GM18858 (cell line): ENCODE results near the gene TMPRSS2.
"Not testable (repeated sequence)": the region's sequence is repeated elsewhere in the genome, so short reads cannot be mapped to it uniquely, and the experiment has no call there.

ENCODE experiments used
- ATAC-seq: cut with Tn5 transposase; IDR thresholded peaks from one replicate; pipeline ENCODE4 v1.9.1; 2021; ENCODE audit not compliant: unreplicated experiment

The TMPRSS2 gene

DNA sequence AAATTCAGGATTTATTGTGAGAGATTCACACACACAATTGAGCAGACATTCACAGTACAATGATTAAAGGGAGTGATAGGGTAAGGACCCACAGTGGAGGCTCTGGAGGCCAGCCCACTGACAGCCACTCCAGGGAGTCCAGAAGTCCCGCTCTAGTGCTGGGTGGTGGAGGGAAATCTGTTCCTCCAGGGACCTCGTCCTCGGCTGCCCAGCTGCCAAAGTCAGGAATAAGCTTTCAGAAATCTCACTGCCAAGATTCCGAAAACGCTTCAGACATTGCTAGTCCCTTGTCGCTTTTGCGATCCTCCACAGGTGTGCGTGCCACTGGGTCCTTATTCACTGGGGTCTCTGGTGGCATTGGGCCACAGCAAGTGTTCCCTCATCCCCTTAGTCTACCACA, 79.6 kb downstream of the TMPRSS2 start:
- ATAC-seq, result no peak

DNA sequence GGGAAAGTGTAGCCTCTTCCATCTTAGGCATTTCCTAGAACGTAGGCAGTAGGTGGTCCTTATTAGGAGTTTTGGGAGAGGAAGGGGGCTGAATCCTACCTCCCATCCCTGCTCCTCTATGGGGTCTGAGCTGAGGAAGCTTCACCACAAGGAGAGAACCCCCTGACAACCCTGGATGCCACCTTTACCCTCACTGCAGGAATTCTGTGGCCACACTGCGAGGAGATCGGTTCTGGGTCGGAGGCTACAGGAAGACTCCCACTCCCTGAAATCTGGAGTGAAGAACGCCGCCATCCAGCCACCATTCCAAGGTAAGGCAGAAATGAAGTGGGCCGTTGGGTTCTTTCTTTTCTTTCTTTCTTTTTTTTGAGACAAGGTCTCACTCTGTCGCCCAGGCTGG, 80.4 kb downstream of the TMPRSS2 start:
- no peak for ATAC-seq

DNA sequence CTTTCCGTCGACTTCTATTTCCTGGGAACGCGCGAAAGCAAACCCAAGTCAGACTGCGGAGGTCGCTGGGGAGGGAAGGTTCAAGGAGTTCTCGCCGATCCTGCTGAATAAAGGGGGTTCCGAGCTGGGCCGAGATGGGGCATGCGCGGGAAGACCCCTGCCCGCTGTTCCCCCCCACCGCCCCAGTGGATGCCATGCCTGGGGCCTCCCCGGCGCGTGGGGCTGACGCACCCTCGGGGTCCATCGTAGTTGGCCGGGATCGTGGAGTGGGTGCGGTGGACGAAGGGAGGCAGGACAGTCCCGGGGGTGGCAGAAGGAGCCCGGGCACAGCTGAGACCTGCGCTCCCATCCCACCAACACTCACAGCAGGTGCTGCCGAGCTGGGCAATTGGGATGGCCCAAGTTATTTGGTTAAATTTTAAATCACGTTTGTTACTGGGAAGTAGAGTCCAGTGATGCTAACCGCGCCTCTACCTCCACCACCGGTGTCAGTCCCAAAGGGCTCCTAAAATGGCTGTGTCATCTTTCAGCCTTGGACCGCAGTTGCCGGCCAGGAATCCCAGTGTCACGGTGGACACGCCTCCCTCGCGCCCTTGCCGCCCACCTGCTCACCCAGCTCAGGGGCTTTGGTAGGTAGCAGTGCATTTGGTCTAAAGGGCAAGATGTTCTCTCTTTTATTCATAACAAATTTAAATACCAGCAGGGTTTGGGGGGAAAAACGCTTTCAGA, 81.1 kb downstream of the TMPRSS2 start:
- no peak for ATAC-seq

DNA sequence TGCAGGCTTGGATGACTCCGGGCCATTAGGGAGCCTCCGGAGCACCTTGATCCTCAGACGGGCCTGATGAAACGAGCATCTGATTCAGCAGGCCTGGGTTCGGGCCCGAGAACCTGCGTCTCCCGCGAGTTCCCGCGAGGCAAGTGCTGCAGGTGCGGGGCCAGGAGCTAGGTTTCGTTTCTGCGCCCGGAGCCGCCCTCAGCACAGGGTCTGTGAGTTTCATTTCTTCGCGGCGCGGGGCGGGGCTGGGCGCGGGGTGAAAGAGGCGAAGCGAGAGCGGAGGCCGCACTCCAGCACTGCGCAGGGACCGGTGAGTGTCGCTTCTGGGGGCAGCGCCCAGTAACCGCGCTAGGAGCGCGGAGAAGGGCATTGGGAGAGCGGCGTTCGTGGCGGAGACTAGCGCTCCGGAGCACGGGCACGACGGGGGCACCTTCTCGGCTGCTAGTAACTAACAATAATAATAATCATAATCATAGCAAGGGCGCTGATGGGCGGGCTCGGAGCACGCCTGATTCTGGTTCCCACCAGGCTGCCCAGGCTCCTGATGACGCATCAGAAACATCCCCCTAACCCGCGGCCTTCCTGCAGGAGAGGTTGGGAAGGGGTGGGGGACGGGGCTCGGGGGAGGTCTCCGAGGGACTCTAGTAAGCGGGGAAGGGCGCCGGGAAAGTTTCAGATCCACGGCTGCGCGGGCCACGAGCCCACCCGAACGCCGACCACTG, 81.8 kb downstream of the TMPRSS2 start, which contains the start of gene MX1:
Gene MX1 (plus strand): TSS at position 286 of the 722 bp plus-strand sequence. CDS start 5,832 bp downstream, outside the sequence.
- ATAC-seq, result peak; percentile 79

DNA sequence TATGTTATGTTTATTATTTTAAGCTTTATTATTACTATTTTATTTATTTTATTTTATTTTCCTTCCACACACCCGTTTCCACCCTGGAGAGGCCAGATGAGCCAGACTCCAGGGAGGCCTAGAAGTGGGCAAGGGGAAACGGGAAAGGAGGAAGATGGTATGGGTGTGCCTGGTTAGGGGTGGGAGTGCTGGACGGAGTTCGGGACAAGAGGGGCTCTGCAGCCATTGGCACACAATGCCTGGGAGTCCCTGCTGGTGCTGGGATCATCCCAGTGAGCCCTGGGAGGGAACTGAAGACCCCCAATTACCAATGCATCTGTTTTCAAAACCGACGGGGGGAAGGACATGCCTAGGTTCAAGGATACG, 82.4 kb downstream of the TMPRSS2 start:
- no peak for ATAC-seq

DNA sequence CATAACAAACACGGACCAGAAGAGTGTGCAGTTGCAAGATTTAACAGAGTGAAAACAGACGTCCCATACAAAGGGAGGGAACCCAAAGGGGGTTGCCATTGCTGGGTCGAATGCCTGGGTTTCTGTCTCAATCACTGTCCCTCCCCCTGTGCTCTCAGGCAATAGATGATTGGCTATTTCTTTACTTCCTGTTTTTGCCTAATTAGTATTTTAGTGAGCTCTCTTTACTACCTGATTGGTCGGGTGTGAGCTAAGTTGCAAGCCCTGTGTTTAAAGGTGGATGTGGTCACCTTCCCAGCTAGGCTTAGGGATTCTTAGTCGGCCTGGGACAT, 84.7 kb downstream of the TMPRSS2 start:
- not testable (repeated sequence) for ATAC-seq

DNA sequence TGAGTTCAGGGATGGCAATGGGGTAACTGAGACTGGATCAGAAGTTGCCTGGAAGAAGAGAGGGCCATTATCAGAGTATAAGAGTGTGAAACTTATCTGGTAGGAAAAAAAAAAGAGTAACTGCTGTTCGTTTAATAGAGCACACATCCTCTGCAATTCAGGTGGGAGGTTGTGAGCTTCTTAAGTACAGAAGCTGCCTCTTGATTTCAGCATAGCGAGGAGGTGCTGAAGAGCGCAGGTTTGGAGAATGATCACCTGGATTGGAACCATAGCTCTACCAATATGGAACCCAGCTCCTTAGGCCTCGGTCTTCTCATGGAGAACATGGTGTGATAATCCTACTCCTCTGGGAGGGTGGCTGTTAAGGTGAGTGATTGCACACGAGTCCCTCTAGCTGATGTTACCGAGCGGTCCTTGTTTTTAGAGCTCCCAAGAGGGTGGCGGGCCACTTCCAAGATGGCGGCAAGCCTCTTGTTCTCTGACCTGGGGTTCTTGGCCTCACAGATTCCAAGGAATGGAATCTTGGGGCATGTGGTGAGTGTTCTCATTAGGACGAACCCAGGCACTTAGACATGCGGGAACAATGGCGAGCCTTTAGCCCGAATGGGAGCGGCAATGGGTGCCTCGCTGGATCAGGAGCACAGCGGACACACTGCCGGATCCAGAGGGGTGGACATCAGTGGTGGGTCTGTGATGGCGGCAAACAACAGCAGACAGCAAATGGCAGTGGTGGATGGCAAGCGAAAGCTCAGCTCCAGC, 85.2 kb downstream of the TMPRSS2 start:
- no peak for ATAC-seq

DNA sequence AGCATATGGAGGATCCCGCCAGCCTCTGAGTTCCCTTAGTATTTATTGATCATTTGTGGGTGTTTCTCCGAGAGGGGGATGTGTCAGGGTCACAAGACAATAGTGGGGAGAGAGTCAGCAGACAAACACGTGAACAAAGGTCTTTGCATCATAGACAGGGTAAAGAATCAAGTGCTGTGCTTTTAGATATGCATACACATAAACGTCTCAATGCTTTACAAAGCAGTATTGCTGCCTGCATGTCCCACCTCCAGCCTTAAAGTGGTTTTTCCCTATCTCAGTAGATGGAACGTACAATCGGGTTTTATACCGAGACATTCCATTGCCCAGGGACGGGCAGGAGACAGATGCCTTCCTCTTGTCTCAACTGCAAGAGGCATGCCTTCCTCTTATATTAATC, 87.0 kb downstream of the TMPRSS2 start:
- not testable (repeated sequence) for ATAC-seq

DNA sequence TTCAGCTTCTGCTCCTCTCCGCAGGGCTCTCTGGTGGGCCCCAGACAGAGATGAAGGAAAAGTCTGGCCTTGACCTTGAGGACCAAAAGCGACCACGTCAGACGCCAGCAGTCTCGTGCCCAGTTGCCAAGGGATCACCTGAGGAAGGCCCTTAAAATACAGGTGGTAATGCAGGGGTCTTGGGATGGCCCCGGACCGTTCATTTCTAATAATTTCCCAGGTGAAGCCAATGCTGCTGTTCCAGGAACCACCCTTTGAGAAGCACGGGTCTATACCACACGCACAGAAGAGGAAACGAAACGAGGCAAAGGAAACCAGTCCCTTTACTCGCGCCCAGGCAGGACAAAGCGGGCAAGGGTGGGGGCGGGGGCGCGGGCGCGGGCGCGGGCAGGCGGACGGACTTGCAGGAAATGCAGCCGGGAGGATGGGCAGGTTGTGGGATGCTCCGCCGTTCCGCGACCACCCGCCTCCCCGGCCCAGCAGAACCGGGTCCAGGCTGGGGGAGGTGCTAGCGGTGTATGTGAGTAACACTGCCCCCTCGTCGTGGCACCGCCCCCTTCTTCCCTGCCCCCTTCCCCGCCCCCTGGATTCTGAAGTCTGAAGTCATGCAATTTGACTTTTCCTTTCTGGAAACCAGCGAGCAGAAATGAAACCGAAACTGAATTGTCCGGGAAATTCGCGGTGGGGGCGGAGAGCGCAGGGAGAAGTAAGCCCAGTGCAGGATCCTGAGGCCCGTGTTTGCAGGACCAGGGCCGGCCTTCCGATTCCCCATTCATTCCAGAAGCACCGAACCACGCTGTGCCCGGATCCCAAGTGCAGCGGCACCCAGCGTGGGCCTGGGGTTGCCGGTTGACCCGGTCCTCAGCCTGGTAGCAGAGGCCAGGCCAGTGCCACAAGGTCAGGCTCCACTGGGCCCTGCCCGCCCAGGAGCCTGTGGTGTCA, 87.8 kb downstream of the TMPRSS2 start:
- peak; percentile 85 for ATAC-seq

DNA sequence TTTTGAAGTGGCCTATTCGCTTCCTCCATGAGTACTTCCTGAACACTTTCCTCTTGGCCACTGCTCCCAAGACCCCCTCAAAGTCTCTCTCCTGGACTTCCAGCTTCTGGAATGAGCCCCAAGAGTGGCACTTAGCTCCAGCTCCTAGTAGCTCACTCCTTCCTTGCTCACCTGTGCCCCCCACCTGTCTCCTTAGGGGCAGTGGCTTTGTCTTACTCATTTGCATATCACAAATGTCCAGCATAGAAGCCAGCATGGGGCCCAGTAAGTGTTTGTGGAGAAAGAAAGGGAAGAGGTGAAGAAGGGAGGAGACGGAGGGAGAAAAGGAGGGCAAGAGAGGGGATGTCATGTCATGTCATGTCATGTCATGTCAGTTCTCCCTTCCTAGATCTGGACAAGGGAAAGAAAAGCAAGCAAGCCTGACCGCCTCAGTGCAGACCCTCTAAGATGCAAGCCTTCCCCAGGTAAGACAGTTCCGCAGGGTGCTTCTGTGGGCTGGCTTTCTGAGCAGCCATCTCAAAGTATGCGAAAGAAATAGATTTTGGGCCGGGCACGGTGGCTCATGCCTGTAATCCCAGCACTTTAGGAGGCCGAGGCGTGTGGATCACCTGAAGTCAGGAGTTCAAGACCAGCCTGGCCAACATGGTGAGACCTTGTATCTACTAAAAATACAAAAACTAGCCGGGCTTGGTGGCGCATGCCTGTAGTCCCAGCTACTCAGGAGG, 88.8 kb downstream of the TMPRSS2 start:
- ATAC-seq, result no peak

DNA sequence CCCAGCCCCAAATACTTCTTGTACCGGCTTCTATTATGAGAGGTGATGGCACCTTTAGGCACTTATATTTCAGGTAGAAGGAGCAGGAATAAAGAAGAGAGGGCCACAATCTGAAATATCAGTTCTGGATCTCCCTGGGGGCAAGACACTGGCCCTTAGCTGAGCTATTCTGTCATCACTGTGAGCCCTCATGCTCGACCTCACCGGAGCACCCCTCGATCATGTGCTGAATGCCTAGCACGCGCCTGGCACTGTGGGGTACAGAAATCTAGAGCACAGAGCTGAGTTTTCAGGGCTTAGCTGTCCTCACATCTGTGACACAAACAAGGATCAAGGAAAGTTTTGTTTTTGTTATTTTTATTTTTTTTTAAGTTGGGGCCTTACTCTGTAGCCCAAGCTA, 89.6 kb downstream of the TMPRSS2 start:
- ATAC-seq, result no peak

DNA sequence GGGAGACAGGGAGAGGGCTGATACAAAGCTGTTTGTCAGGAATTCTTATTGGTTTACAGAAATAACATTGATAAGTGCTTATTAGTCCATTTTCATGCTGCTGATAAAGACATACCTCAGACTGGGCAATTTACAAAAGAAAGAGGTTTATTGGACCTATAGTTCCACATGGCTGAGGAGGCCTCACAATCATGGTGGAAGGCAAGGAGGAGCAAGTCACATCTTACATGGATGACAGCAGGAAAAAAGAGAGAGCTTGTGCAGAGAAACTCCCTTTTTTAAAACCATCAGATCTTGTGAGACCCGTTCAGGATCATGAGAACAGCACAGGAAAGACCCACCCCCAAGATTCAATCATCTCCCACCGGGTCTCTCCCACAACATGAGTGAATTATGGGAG, 90.5 kb downstream of the TMPRSS2 start:
- ATAC-seq, result not testable (repeated sequence)
